GM12878 (cell line): Measurements from ENCODE around the gene DOK4. TPM values are rescaled to one million over a fixed set of nuclear protein-coding genes. Genes with fewer than 3 reads are reported as not detected.

Experiments used
- HDGF ChIP-seq: fragments of 450-650 bp; IDR thresholded peaks from 2 replicates; pipeline ENCODE4 v1.6.1; 2016; ENCODE audit warnings: antibody characterized with exemption
- IKZF2 ChIP-seq, 2 experiments: fragments of 450-650 bp; IDR thresholded peaks; 2 replicates each; pipeline ENCODE4 v1.6.1; 2017; ENCODE audit warnings: mild to moderate bottlenecking in 2 of 2, moderate library complexity in 2 of 2
- polyA plus RNA-seq, 11 experiments: library from polyadenylated mRNA; depleted of rRNA in 4 of 11; unstranded in 6 of 11; stranded (reverse) in 5 of 11; fragments of >200 nt; fragmentation: Nextera tagmentation in 4 of 11; fragmentation: Illumina TruSeq in 1 of 11; extraction: Ambion mirVana in 4 of 11; extraction: Trizol in 1 of 11; gene quantifications; 1 replicate in 1 of 11; 2 replicates in 10 of 11; pipeline versions ENCODE4 v1.2.1 to v1.2.3, GENCODE V29; 2011 to 2016; ENCODE audit warnings: inconsistent platforms in 2 of 11, missing spikeins in 2 of 11, low read depth in 1 of 11
- total RNA-seq, 4 experiments: library from RNA; depleted of rRNA in 3 of 4; stranded (reverse); fragments of >200 nt in 3 of 4; fragmentation: Illumina TruSeq in 1 of 4; extraction: Trizol in 1 of 4; gene quantifications; 2 replicates each; pipeline versions ENCODE4 v1.2.1 to v1.2.3, GENCODE V29; 2013 to 2021
- TF ChIP-seq, protein P1 (sequence below): fragments of 450-650 bp; IDR thresholded peaks from 2 replicates; pipeline ENCODE4 v1.6.1; 2016; ENCODE audit warnings: mild to moderate bottlenecking, moderate library complexity, borderline replicate concordance
- TF ChIP-seq, protein P2 (sequence below): fragments of 450-650 bp; IDR thresholded peaks from 2 replicates; pipeline ENCODE4 v1.6.1; 2016; ENCODE audit warnings: mild to moderate bottlenecking
- TF ChIP-seq, protein P3 (sequence below): fragments of 450-650 bp; IDR thresholded peaks from 2 replicates; pipeline ENCODE4 v1.6.1; 2017; ENCODE audit warnings: mild to moderate bottlenecking, moderate library complexity

Gene DOK4
- total and polyA plus RNA-seq, 10 of the 15 experiments (the other 5 are each of a cell fraction or from before 2014, with no cell fraction given) = 0.20 to 7.0 (median 2.4) TPM; not detected in 1

DNA sequence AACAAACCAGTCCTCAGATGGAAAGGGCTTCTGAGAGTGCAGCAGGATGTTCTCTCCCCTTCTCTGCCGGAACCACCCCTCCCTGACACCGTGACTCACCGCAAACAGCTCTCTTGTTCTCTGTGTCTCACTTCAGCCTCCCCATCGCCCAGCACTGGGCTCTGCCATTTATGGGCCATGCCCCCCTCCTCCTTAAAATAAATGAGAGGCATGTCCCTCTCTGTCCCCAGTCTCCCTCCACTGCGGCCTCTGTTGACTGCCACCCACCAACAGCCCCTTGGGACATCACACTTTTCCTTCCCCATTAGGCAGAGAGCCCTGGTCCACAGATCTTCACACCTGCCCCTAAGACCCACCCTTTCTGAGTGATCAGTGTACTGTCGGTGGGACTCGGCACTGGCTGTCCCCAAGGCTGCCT, 43.8 kb upstream of the DOK4 start (continued):
- TF ChIP-seq, protein P1, sequence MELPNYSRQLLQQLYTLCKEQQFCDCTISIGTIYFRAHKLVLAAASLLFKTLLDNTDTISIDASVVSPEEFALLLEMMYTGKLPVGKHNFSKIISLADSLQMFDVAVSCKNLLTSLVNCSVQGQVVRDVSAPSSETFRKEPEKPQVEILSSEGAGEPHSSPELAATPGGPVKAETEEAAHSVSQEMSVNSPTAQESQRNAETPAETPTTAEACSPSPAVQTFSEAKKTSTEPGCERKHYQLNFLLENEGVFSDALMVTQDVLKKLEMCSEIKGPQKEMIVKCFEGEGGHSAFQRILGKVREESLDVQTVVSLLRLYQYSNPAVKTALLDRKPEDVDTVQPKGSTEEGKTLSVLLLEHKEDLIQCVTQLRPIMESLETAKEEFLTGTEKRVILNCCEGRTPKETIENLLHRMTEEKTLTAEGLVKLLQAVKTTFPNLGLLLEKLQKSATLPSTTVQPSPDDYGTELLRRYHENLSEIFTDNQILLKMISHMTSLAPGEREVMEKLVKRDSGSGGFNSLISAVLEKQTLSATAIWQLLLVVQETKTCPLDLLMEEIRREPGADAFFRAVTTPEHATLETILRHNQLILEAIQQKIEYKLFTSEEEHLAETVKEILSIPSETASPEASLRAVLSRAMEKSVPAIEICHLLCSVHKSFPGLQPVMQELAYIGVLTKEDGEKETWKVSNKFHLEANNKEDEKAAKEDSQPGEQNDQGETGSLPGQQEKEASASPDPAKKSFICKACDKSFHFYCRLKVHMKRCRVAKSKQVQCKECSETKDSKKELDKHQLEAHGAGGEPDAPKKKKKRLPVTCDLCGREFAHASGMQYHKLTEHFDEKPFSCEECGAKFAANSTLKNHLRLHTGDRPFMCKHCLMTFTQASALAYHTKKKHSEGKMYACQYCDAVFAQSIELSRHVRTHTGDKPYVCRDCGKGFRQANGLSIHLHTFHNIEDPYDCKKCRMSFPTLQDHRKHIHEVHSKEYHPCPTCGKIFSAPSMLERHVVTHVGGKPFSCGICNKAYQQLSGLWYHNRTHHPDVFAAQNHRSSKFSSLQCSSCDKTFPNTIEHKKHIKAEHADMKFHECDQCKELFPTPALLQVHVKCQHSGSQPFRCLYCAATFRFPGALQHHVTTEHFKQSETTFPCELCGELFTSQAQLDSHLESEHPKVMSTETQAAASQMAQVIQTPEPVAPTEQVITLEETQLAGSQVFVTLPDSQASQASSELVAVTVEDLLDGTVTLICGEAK = peak; percentile 28; the same call in 1 of the 2 replicates
- TF ChIP-seq, protein P2, sequence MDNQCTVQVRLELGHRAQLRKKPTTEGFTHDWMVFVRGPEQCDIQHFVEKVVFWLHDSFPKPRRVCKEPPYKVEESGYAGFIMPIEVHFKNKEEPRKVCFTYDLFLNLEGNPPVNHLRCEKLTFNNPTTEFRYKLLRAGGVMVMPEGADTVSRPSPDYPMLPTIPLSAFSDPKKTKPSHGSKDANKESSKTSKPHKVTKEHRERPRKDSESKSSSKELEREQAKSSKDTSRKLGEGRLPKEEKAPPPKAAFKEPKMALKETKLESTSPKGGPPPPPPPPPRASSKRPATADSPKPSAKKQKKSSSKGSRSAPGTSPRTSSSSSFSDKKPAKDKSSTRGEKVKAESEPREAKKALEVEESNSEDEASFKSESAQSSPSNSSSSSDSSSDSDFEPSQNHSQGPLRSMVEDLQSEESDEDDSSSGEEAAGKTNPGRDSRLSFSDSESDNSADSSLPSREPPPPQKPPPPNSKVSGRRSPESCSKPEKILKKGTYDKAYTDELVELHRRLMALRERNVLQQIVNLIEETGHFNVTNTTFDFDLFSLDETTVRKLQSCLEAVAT = no peak
- TF ChIP-seq HDGF (peak; percentile 74; the same call in 1 of the 2 replicates), IKZF2 (IDR thresholded peaks at IDR 0.05) (peak; percentile 56 to 63)
- TF ChIP-seq, protein P3, sequence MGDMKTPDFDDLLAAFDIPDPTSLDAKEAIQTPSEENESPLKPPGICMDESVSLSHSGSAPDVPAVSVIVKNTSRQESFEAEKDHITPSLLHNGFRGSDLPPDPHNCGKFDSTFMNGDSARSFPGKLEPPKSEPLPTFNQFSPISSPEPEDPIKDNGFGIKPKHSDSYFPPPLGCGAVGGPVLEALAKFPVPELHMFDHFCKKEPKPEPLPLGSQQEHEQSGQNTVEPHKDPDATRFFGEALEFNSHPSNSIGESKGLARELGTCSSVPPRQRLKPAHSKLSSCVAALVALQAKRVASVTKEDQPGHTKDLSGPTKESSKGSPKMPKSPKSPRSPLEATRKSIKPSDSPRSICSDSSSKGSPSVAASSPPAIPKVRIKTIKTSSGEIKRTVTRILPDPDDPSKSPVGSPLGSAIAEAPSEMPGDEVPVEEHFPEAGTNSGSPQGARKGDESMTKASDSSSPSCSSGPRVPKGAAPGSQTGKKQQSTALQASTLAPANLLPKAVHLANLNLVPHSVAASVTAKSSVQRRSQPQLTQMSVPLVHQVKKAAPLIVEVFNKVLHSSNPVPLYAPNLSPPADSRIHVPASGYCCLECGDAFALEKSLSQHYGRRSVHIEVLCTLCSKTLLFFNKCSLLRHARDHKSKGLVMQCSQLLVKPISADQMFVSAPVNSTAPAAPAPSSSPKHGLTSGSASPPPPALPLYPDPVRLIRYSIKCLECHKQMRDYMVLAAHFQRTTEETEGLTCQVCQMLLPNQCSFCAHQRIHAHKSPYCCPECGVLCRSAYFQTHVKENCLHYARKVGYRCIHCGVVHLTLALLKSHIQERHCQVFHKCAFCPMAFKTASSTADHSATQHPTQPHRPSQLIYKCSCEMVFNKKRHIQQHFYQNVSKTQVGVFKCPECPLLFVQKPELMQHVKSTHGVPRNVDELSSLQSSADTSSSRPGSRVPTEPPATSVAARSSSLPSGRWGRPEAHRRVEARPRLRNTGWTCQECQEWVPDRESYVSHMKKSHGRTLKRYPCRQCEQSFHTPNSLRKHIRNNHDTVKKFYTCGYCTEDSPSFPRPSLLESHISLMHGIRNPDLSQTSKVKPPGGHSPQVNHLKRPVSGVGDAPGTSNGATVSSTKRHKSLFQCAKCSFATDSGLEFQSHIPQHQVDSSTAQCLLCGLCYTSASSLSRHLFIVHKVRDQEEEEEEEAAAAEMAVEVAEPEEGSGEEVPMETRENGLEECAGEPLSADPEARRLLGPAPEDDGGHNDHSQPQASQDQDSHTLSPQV = no peak
- TF ChIP-seq, all 136 proteins: peak for 6
